Testis (tissue), 3 donors: ENCODE results near the gene RNF225. TPM values are rescaled to one million over a fixed set of nuclear protein-coding genes. Genes with fewer than 3 reads are reported as not detected.
"Not testable (repeated sequence)": the region's sequence is repeated elsewhere in the genome, so short reads cannot be mapped to it uniquely, and the experiment has no call there.

Experiments used
- DNase-seq: peaks from one replicate; pipeline ENCODE4 v3.0.0-alpha.2; 2019
- H3K27ac ChIP-seq, 2 donors: fragments of 200-600 bp; sonication (generic); one replicate each; pipeline ENCODE4 v1.5.1; 2019
- H3K27me3 ChIP-seq: fragments of 200-600 bp; sonication (generic); one replicate; pipeline ENCODE4 v1.5.1; 2019
- H3K36me3 ChIP-seq: fragments of 200-600 bp; sonication (generic); one replicate; pipeline ENCODE4 v1.5.1; 2017; ENCODE audit warnings: low read depth; ENCODE audit errors: missing control alignments
- H3K4me1 ChIP-seq: fragments of 200-600 bp; sonication (generic); one replicate; pipeline ENCODE4 v1.5.1; 2019
- H3K4me3 ChIP-seq, 2 donors: fragments of 200-600 bp; sonication (generic); one replicate each; pipeline ENCODE4 v1.5.1; 2017 to 2019
- H3K9me3 ChIP-seq: fragments of 200-600 bp; sonication (generic); one replicate; pipeline ENCODE4 v1.5.1; 2017
- POLR2A ChIP-seq: fragments of 450-650 bp; IDR thresholded peaks from one replicate; pipeline ENCODE4 v1.6.1; 2017; ENCODE audit warnings: antibody characterized with exemption, mild to moderate bottlenecking, moderate library complexity
- WGBS, 2 donors: methylation state at CpG; one replicate each; pipeline ENCODE4 v1.1.5; 2018; 5-methylcytosine and 5-hydroxymethylcytosine counted together
- intact Hi-C: fragments of 100-400 bp; cut with DNase I; formaldehyde crosslinking; loops from one replicate; pipeline ENCODE4 v1.15.1; 2023; ENCODE audit warnings: low total_unique reads
- polyA plus RNA-seq: library from polyadenylated mRNA; stranded (reverse); fragments of 350-450 nt; fragmentation: Illumina TruSeq; extraction: RNeasy Lipid Tissue Mini Kit (QIAGEN cat#74804); gene quantifications from one replicate; pipeline ENCODE4 v1.2.3, GENCODE V29; 2014; ENCODE audit warnings: low read depth, low replicate concordance; ENCODE audit not compliant: insufficient read depth
- total RNA-seq, 2 donors: library from RNA; depleted of rRNA; stranded (reverse); fragments of >200 nt; gene quantifications; one replicate each; pipeline ENCODE4 v1.2.3, GENCODE V29; 2016
- TF ChIP-seq, protein P1 (sequence below), 3 experiments: fragments of 450-650 bp in 2 of 3; fragments of 200-600 bp in 1 of 3; sonication (generic) in 1 of 3; IDR thresholded peaks; one replicate each; pipeline ENCODE4 v1.5.1; 2016 to 2019; ENCODE audit warnings: antibody characterized with exemption in 3 of 3, mild to moderate bottlenecking in 2 of 3, moderate library complexity in 1 of 3

Gene RNF225
- total and polyA plus RNA-seq, 3 donors from 2014 or later = not detected

- Histone ChIP-seq H3K27ac (peak overlapping the region; percentile 52 to 65), H3K4me3 (peak overlapping the region; percentile 54 to 69), H3K36me3 (no peaks in the 10 kb centered on the region), H3K4me1 (peaks cover 12% of the 10 kb centered on the region), H3K27me3 (no peaks in the 10 kb centered on the region), H3K9me3 (no peaks in the 10 kb centered on the region)
- WGBS, 2 donors = 25 to 27% methylated on average over 23 of the region's 23 CpGs
- DNase-seq = no peak
- no peak for TF ChIP-seq POLR2A
- TF ChIP-seq, protein P1, sequence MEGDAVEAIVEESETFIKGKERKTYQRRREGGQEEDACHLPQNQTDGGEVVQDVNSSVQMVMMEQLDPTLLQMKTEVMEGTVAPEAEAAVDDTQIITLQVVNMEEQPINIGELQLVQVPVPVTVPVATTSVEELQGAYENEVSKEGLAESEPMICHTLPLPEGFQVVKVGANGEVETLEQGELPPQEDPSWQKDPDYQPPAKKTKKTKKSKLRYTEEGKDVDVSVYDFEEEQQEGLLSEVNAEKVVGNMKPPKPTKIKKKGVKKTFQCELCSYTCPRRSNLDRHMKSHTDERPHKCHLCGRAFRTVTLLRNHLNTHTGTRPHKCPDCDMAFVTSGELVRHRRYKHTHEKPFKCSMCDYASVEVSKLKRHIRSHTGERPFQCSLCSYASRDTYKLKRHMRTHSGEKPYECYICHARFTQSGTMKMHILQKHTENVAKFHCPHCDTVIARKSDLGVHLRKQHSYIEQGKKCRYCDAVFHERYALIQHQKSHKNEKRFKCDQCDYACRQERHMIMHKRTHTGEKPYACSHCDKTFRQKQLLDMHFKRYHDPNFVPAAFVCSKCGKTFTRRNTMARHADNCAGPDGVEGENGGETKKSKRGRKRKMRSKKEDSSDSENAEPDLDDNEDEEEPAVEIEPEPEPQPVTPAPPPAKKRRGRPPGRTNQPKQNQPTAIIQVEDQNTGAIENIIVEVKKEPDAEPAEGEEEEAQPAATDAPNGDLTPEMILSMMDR (IDR thresholded peaks at IDR 0.05) = no peak
- intact Hi-C loops = no loop called here
Observed at GRCh38 chr19:58401840-58402421, 6.5 kb downstream of the RNF225 start.

DNA sequence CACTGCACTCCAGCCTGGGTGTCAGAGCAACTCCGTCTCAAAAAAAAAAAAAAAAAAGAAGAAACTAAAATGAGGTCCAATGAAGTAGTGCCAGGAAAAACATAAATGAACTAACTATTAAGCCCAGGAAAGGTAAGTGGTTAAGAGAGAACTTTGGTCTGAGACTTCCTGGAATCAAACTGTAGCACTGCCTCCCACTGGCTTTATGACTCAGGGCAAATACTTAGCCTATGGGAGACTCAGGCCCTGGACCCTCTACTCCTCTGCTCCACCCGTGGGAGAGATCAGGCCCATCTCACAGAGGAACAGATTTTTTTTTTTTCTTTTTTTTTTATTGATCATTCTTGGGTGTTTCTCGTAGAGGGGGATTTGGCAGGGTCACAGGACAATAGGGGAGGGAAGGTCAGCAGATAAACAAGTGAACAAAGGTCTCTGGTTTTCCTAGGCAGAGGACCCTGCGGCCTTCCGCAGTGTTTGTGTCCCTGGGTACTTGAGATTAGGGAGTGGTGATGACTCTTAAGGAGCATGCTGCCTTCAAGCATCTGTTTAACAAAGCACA, 8.5 kb downstream of the RNF225 start:
- H3K27me3 ChIP-seq, intact Hi-C loops, DNase-seq, H3K9me3 ChIP-seq, H3K36me3 ChIP-seq, H3K4me3 ChIP-seq, H3K27ac ChIP-seq: not testable (repeated sequence)
- H3K4me1 ChIP-seq = peaks cover 20% of the 10 kb centered on the region
- WGBS, 2 donors = 74% methylated on average over 5 of the region's 5 CpGs

DNA sequence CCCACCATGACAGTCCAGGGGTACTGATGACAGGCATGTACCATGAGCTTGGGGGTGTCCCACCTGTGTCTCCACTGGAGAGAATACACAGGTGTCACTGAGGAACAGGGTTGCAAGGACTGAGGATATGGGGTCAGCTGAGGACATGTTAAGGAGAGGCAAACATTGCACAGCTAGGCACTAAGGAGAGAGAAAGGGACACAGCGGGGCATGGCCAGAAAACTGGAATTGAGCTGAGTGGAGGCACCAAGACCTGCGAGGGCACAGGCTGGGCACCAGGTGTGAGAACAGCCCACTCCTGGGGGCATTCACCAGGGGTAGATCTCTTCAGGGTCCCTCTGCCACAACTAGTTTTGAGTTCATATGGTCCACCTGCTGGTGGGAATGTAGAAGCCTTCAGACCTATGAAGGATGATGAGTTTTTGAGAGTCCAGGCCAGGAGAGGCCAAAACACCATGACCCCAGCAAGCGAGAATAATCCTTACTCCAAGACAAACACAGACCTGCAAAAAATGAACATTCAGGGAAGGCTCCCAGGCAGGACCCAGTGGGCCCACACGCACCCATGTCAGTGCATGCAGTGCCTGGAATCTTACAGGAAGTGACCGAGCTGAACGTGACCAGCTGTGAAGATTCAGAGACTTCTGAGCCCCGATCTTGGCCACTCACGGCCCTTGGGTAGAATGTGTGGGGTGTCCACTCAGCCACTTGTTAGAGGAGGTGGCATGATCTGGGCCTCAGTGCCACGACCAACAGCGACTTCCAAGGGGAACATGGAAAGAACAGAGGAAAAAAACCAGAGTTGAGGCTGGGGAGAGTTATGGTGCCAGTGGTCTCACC, 11.6 kb downstream of the RNF225 start:
- Histone ChIP-seq H3K27ac (no peak overlapping the region), H3K4me3 (peak overlapping the region; percentile 75 to 83), H3K9me3 (no peaks in the 10 kb centered on the region), H3K27me3 (no peaks in the 10 kb centered on the region), H3K4me1 (peaks cover 9% of the 10 kb centered on the region), H3K36me3 (no peaks in the 10 kb centered on the region)
- no peak for DNase-seq
- TF ChIP-seq POLR2A = no peak
- TF ChIP-seq, protein P1 (IDR thresholded peaks at IDR 0.05) = peak in 1 of 3 experiments; percentile 24
- intact Hi-C loops = no loop called here
- WGBS, 2 donors = 61 to 66% methylated on average over 9 to 10 of the region's 10 CpGs

GRCh38 chr19:58407658-58408151, 12.2 kb downstream of the RNF225 start:
- Histone ChIP-seq H3K4me1 (peaks cover 8% of the 10 kb centered on the region), H3K4me3 (peak overlapping the region; percentile 75 to 83), H3K27ac (peak overlapping the region; percentile 83 to 85), H3K36me3 (no peaks in the 10 kb centered on the region), H3K9me3 (no peaks in the 10 kb centered on the region), H3K27me3 (no peaks in the 10 kb centered on the region)
- WGBS, 2 donors = 2 to 9% methylated on average over 21 to 22 of the region's 22 CpGs
- intact Hi-C loops = no loop called here
- TF ChIP-seq POLR2A = no peak
- TF ChIP-seq, protein P1 (IDR thresholded peaks at IDR 0.05) = no peak
- DNase-seq = peak; percentile 41
